GM12875 (cell line): ENCODE data around the gene SOAT2.

Experiments used
- H3K4me3 ChIP-seq: one replicate; pipeline ENCODE4 v1.5.1; 2011; ENCODE audit warnings: low read depth, low read length, control low read depth
- CTCF ChIP-seq: IDR thresholded peaks from 2 replicates; pipeline ENCODE4 v1.5.1; 2011; ENCODE audit warnings: low read depth, mild to moderate bottlenecking, control low read depth, inconsistent platforms, low read length, moderate library complexity, borderline replicate concordance; ENCODE audit not compliant: insufficient read depth

SOAT2 gene

GRCh38 chr12:53145383-53146260 is 42.3 kb downstream of the SOAT2 start:
- no peak for TF ChIP-seq CTCF
- no peak overlapping the region for H3K4me3 ChIP-seq

- TF ChIP-seq CTCF, result no peak
Measured at GRCh38 chr12:53147181-53147580, 43.9 kb downstream of the SOAT2 start.

GRCh38 chr12:53147653-53148052 is 44.4 kb downstream of the SOAT2 start:
- no peak for TF ChIP-seq CTCF
- no peak overlapping the region for H3K4me3 ChIP-seq

More at GRCh38 chr12:53147181-53147580, 43.9 kb downstream of the SOAT2 start:
- no peak overlapping the region for H3K4me3 ChIP-seq

GRCh38 chr12:53151039-53151438 is 47.8 kb downstream of the SOAT2 start:
- no peak for TF ChIP-seq CTCF
- no peak overlapping the region for H3K4me3 ChIP-seq

- no peak overlapping the region for H3K4me3 ChIP-seq
- TF ChIP-seq CTCF, result no peak
Measured at GRCh38 chr12:53152390-53152789, 49.1 kb downstream of the SOAT2 start.

- no peak overlapping the region for H3K4me3 ChIP-seq
- TF ChIP-seq CTCF, result peak; percentile 99
Measured at GRCh38 chr12:53159195-53159839, 56.0 kb downstream of the SOAT2 start.

- no peak for TF ChIP-seq CTCF
- H3K4me3 ChIP-seq, result no peak overlapping the region
Measured at GRCh38 chr12:53160000-53160399, 56.7 kb downstream of the SOAT2 start.
